Activated CD4-positive, alpha-beta T cell treated with anti-CD3 and anti-CD28 coated beads for 24 hours (primary cell): Measurements from ENCODE around the gene C19orf67.

Experiments used
- DNase-seq, 2 donors: peaks; one replicate each; pipeline ENCODE4 v3.0.0-alpha.2; 2020; ENCODE audit warnings: low read depth in 2 of 2

The C19orf67 gene

DNA sequence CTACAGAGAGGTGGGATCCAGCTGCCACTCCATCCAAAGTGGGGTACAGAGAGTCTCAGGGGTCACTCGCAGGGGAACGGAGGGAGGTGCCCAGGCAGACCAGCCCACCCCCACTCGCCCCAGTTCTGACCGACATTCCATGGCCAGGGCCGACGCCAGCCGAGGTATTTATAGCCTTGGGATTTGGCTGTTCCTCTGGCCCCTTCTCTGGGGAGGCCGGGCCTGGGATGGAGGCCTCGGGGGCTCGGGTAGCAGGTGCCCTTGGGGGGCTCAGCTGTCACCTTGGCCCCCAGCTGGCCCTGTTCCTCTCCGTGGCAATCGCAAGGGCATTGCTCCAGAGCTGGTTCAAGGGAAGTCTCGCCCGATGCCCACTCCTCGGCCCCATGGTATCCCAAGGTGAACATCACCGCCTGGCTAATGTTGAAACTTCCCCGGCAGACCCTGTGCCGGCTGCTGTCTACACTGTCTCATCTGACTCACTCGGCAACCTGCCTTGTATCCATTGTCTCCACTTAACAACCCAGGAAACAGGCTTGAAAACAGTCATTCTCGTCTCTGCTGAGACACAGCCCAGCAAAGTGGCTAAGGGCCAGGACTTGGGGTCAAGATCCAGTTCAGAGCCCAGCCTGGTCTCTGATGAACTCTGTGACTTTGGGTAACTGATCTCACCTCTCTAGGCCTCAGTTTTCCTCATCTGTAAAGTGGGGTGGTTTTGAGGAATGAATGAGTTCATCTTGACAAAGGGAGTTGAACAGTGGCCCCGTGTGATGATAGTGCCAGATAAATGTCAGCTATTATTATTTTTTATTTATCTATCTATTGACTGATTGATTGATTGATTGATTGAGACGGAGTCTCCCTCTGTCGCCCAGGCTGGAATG is 22.2 kb upstream of the C19orf67 start:
- no peak for DNase-seq

DNA sequence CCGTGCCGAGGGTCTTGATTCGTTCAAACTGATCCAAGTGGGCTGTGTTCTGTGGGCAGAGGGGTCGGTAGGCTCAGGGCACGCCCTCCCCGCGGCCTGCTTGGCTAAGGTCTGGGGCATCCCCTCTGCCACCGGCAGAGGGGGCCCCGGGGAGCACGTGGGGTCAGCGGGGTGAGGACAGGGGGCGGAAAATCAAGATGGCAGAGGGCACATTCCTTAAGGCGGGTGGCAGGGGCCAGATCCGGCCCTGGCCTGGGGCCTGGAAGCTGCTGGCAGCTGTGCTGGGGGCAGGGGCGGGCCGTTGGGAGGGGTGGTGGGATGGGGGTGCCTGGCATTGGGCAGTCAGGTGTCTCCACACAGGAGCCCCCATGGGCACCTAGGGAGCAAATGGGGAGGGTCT is 21.3 kb upstream of the C19orf67 start:
- no peak for DNase-seq

DNA sequence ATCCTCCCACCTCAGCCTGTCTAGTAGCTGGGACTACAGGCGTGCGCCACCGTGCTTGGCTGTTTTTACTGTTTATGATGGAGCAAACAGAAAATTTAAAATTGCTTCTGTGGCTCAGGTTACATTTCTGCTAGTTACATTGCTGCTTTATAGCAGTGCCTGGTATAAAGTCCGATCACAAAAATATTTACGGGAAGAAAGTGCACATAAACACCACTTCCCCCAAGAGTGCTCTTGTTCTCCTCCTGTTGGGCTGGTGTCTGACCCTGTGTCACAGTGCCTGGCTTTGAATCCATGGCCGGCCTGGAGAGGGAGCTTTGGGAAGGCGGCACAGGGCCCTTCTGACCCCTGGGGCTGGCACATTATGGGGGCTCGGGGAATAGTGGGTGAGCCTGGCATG is 20.1 kb upstream of the C19orf67 start:
- no peak for DNase-seq

GRCh38 chr19:14103310-14103709 is 17.7 kb upstream of the C19orf67 start:
- no peak for DNase-seq

DNA sequence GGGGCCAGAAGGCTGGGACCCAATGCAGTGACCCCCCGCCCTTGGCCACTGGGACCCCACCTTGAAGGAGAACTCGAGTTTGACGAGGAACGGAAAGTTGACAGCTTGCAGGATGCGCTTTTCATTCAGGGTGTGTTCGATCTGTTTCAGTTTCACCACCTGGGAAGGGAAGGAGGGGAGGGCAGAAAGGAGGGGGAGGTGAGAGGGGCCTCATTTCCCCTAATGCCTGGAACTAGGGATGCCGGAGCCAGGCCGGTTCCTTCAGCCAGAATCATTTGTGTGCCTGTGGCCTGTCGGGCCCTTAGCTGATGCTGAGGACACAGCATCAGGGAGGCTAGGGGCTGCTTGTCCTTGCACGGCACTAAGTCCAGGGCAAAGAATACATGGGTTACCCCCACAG is 17.2 kb upstream of the C19orf67 start:
- no peak for DNase-seq

DNA sequence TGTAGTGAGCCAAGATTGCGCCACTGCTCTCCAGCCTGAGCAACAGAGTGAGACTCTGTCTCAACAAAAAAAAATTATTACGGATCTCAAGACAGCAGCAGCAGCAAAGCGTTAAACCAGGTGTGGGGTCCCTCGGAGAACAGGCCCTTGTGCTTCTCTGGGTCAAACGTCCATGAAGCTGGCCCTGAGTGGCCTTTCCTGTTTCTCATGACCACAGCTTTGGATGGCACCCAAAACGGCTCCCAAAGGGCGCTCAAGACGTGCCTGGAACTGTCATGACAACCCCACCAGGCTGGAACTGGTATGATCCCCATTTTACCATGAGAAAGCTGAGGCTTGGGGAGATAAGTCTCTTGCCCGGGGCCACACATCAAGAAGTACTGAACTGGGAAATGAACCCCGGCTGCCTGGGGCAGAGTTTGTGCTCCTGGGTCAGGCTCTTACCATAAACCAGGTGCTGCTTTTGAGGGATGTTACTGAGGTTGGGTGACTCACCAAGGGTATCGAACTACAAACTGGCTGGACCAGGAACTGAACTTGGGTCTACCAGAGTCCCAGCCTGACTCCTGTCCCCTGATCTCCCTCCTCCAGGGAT is 16.6 kb upstream of the C19orf67 start:
- DNase-seq, result no peak

- DNase-seq, result no peak
Measured at GRCh38 chr19:14101003-14101545, 15.5 kb upstream of the C19orf67 start.

DNA sequence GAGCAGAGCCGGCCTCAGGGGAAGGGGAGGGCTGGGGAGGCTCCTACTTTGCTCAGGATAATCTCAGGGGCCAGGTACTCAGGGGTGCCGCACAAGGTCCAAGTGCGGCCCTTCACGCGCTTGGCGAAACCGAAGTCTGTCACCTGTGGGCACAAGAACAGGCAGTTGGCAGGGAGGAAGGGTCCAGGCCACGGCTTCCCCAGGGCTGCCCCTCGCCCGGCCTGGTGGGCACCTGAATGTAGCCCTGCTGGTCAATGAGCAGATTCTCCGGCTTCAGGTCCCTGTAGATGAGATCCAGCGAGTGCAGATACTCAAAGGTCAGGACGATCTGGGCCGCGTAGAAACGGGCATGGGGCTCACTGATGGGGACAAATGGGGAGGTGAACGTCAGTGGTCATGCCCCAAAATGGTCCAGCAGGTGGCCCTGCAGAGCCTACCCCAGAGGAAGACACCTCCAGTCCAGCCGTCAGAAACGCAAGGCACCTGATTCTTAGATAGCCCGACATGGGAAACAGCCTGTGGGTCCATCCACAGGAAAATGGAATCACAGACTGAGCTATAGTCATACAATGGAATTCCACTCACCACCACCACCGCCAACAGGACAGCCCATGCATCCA is 12.1 kb upstream of the C19orf67 start:
- DNase-seq, result no peak

GRCh38 chr19:14096272-14096992 is 10.8 kb upstream of the C19orf67 start:
- no peak for DNase-seq

DNA sequence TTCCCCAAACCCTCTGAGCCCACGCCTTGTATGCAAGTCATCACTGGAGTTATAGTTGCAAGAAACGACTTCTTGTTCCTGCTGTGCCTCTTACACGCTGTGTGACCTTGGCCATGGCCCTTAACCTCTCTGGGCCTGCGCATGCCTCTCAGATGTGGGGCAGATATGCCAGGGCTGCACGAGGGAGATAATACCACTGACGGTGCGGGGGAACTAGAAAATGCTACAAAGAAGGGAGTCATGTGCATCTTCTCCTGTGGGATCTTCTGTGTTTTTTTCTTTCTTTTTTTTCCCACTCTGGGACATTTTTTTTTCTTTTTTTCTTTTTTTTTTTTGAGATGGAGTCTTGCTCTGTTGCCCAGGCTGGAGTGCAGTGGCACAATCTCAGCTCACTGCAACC is 9.3 kb upstream of the C19orf67 start:
- no peak for DNase-seq

DNA sequence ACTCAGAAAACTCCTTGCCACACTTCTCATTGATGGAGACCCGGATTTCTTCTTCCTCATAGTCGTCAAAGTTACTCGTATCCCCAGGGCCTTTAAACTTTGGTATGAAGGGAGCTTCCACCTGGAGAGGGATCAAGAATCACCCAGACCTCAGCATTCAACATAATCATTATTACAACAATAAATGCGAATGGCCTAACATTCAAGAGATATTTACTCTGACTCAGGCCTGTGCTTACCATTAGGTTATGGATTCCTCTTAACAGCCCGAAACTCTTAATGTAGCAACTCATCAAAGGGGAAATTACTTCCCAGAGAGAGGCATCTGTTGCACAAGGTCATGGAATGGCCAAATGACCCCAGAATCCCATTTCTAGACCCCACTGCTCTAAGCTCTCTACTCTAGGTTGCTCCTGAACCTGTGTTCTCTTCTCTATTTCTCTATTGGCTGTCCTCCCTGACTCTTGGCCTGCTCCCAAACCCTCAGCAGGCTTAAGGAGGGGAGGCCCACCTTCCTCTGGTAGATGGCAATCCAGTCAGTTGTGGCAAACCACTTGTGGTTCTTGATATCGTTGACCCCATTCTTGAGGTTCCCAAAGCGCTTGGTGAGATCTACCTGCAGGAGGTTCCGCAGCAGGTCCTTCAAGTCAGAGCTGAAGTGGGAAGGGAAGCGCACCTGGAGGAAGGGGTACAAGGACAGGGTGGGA is 7.7 kb upstream of the C19orf67 start:
- DNase-seq, result no peak

DNA sequence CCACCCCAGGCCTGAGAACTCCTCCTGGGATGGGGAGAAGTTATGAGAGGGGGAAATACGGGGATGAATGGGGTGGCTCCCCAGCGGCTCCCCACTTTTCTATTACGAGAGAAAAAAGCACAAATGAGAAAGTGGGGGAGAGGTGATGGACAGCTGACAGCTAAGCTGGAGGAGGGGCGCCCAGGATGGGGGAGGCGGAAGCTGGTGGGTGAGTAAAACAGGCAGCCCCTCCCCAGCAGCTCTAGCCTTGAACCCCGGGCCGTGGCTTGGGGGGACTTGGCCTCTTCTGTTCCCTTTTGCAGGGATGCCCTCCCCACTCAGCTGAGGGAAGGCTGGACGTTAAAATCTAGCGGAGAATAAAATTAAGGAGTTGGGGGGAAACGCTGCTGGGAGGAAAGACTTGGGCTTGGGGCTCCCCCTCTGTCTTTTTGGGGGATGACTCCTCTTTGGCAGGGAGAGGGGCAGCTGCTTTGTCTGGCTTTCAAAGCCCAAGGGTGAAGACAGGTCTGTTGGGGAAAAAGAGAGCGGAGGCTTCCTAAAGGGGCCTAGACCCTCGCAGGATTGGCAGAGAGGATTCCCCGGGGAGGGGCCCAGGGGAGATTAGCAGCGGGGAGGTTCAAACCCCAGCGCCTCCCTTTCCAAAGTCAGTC is 6.4 kb upstream of the C19orf67 start:
- no peak for DNase-seq

DNA sequence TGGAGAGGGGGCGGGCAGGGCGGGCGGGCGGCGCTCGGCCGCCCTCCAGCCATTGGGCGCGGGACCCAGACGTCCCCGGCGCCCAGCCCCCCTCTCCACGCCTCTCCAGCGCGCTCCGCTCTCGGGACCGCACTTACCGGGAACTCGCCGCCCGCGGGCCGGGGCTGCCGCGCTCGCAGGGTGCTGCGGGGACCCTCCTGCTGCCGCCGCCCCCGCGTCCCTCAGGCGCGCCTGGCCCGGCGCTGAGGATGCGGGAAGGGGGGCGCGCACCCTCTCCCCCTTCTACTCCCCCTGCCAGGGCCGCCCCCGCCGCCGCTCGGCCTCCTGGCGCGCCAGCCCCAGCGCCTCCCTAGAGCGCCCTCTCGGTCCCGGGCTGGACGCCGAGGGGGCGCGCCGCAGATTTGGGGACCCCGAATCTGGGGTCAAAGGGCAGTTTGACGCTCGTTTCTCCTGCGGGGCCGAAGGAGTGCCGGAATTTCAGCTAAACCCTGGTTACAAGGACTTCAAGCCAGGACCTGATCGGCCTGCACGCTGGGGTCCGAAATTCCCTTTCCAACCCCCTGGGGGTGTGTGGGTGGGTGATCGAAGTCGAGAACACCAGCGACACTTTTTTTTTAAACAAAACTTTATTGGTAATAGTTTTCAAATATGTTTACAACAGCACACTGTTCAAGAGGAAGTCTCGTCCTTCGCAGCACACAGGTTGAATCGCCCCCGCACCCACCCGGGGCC is 5.7 kb upstream of the C19orf67 start:
- peak in 1 of 2 donors; percentile 61 for DNase-seq

GRCh38 chr19:14090509-14091080 is 5.0 kb upstream of the C19orf67 start, which contains the start of gene SAMD1:
SAMD1 (minus strand) TSS chr19:14090751.
- peak; percentile 76 to 84 for DNase-seq

GRCh38 chr19:14089662-14090508 is 4.3 kb upstream of the C19orf67 start:
- no peak for DNase-seq

GRCh38 chr19:14089412-14089661 is 3.8 kb upstream of the C19orf67 start:
- DNase-seq, result no peak

GRCh38 chr19:14088634-14089411 is 3.2 kb upstream of the C19orf67 start:
- DNase-seq, result no peak

DNA sequence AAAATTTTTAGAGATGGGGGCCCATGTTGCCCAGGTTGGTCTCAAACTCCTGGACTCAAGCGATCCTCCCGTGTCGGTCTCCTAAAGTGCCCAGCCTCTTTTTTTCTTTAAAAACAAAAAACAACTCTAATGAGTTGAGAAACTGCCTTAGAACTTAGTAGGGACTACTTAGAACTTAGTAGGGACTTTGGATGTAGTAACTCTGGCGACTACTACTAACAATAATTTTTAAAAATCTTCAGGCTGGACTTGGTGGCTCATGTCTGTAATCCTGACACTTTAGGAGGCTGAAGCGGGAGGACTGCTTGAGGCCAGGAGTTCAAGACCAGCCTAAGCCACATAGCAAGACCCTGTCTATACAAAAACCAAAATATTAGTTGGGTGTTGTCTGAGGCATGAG is 515 bp upstream of the C19orf67 start:
- DNase-seq, result no peak

DNA sequence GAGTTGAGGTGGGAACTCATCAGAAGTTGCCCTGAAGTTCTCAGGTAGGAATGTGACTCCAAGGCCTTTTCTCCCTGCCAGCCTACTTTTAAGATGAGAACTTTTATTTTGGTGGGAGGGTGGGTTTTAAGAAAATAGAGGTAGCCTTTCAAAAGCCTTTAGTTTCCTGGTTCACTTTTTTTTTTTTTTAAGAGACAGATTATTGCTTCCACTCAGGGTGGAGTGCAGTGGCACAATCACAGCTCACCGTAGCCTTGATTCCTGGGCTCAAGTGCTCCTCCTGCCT is 3.0 kb downstream of the C19orf67 start:
- no peak for DNase-seq
